Bronchial epithelial cell (primary cell): ENCODE measurements around the gene FN3K. TPM values are rescaled to one million over a fixed set of nuclear protein-coding genes. Genes with fewer than 3 reads are reported as not detected.
"Not testable (repeated sequence)": the region's sequence is repeated elsewhere in the genome, so short reads cannot be mapped to it uniquely, and the experiment has no call there.

Experiments
- DNase-seq: peaks from one replicate; pipeline ENCODE4 v3.0.0-alpha.2; 2010; ENCODE audit warnings: low read depth
- FAIRE-seq: peaks from 2 replicates; lab custom pipeline; 2011; peaks lifted over from hg19 to GRCh38; lab: Jason Lieb, UNC
- H3K27me3 ChIP-seq: 2 replicates; pipeline ENCODE4 v1.5.1; 2011; ENCODE audit warnings: low read length; ENCODE audit not compliant: control insufficient read depth, insufficient read depth
- H3K36me3 ChIP-seq: 2 replicates; pipeline ENCODE4 v1.5.1; 2011; ENCODE audit warnings: low read length; ENCODE audit not compliant: control insufficient read depth, insufficient read depth
- H3K4me3 ChIP-seq: 2 replicates; pipeline ENCODE4 v1.5.1; 2011; ENCODE audit warnings: mild to moderate bottlenecking, low read depth, low read length, control low read depth
- total RNA-seq: library from RNA; depleted of rRNA; stranded (reverse); fragments of >200 nt; gene quantifications from 2 replicates; pipeline ENCODE4 v1.2.1, GENCODE V29; 2014
- TF ChIP-seq, protein P1 (sequence below): IDR thresholded peaks from 2 replicates; pipeline ENCODE4 v1.5.1; 2011; ENCODE audit warnings: mild to moderate bottlenecking, moderate library complexity, low read length, control low read depth, inconsistent platforms; ENCODE audit not compliant: insufficient read depth, severe bottlenecking

Gene FN3K
- total RNA-seq, 1 donor from 2014 or later, result 3.7 TPM

DNA sequence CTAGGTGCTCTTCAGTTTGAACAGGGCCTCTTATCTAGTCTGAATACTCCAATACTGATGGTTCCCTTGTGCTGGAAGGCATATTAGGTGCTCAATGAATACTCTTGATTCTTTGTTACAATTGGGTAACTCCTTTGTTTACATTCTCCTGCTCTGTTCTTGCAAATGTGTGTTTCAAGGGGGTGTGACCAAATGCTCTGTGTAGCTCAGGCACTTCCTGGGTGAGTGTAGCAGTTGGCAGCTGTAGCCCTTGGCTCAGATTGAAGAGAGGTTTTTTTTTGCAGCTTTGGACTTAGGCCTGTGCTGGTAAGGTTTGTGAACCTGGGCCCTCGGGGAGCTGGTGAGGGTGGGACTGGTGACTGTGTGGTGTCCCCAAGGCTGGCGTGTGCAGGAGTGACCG is 36.6 kb downstream of the FN3K start:
- peaks cover 17% of the 10 kb centered on the region for H3K36me3 ChIP-seq
- no peaks in the 10 kb centered on the region for H3K27me3 ChIP-seq
- DNase-seq (peak; percentile 81), FAIRE-seq (no peak)
- H3K4me3 ChIP-seq, result no peak overlapping the region
- TF ChIP-seq, protein P1, sequence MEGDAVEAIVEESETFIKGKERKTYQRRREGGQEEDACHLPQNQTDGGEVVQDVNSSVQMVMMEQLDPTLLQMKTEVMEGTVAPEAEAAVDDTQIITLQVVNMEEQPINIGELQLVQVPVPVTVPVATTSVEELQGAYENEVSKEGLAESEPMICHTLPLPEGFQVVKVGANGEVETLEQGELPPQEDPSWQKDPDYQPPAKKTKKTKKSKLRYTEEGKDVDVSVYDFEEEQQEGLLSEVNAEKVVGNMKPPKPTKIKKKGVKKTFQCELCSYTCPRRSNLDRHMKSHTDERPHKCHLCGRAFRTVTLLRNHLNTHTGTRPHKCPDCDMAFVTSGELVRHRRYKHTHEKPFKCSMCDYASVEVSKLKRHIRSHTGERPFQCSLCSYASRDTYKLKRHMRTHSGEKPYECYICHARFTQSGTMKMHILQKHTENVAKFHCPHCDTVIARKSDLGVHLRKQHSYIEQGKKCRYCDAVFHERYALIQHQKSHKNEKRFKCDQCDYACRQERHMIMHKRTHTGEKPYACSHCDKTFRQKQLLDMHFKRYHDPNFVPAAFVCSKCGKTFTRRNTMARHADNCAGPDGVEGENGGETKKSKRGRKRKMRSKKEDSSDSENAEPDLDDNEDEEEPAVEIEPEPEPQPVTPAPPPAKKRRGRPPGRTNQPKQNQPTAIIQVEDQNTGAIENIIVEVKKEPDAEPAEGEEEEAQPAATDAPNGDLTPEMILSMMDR, result no peak

DNA sequence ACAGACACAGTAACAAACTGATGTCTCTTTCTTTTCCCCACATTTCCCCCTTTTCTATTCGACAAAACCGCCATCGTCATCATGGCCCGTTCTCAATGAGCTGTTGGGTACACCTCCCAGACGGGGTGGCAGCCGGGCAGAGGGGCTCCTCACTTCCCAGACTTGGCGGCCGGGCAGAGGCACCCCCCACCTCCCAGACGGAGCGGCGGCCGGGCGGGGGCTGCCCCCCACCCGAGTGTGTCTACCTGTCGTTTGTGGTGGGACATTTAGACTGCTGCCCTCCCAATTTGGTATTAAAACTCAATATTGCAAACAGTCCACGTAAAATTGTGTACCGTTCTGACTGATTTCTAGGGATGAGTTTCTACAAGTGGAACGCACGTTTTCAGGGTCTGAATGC is 39.0 kb downstream of the FN3K start:
- not testable (repeated sequence) for DNase-seq, H3K4me3 ChIP-seq, FAIRE-seq, H3K27me3 ChIP-seq
- H3K36me3 ChIP-seq, result peaks cover 10% of the 10 kb centered on the region

DNA sequence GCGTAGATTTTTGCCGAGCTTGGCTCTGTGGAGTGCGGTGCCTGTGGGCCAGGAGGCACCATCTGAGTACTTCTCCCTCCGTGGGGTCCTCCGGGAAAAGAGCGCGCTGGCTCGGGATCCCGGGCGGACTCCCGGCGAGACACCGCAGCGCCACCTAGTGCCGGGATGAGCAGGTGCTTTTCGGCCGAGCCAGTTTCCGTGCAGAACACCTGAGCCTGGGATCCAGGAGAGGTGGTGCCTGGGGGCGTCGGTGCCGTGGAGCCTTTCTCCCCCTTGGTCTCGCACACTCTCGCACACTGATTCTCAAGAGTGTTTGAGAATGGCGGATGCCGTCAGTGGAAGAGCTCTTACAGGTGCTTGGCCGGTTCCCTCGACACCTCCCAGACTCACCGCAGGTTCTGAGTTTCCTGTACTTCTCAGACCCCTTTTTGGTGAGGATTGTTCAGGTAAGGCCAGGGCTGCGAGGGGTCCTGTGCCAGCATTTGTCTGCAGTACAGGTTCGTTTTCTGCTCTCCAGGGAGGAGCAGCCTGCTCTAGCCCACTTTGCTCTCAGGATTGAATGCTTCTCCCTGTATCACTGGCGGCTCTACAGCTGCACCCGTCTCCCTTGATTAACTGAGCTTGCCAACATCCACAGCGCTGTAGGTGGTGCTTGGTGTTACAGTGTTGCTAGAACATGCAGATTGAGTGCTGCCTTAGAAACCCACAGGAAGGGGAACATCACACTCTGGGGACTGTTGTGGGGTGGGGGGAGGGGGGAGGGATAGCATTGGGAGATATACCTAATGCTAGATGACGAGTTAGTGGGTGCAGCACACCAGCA is 39.8 kb downstream of the FN3K start:
- TF ChIP-seq, protein P1, result peak; percentile 92
- peak overlapping the region; percentile 17 for H3K4me3 ChIP-seq
- FAIRE-seq, result no peak
- peaks cover 11% of the 10 kb centered on the region for H3K36me3 ChIP-seq
- DNase-seq, result peak; percentile 39
- no peaks in the 10 kb centered on the region for H3K27me3 ChIP-seq

DNA sequence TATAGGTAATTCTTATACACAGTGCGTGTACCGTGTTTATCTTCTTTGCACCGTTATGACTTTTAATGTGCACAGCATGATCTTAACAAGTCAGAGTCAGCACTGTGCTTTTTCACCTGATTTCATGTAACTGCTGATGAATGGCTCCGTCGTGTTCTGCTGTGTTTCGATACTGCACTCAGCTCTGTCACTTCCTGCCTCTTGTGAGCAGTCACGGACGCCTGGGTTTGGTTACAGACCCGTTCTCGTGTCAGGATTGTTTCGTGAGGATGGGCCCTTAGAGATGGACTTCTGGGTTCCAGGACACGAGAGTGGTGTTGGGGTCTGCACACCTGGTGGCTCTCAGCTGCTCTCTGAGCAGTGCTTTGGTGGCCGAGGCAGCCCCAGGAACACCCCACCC is 41.0 kb downstream of the FN3K start:
- H3K4me3 ChIP-seq, result no peak overlapping the region
- TF ChIP-seq, protein P1, result no peak
- H3K36me3 ChIP-seq, result peaks cover 11% of the 10 kb centered on the region
- FAIRE-seq (no peak), DNase-seq (no peak)
- no peaks in the 10 kb centered on the region for H3K27me3 ChIP-seq

- FAIRE-seq, H3K4me3 ChIP-seq, H3K36me3 ChIP-seq, DNase-seq, H3K27me3 ChIP-seq: not testable (repeated sequence)
Observed at GRCh38 chr17:82777778-82778375, 42.5 kb downstream of the FN3K start.

DNA sequence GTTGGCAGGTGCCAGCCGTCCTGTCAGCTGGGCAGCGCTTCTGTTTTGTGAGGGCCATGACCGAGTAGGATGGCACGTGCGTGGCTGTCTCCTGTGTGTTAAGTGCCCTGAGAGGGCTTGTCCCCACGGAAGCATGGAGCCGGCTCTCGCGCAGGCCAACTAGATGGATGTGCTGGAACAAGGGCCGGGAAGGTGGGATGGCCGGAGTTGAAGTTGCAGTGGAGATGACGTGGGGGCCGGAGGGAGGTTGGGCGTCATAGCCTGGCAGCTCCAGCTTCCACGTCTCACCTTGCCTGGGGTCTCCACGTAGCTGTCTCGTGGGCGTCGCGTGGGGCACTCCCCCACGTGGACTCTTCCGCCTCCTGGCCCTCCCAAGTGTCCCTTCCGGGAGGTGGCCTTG is 44.1 kb downstream of the FN3K start:
- Histone ChIP-seq H3K4me3 (no peak overlapping the region), H3K36me3 (peaks cover 7% of the 10 kb centered on the region), H3K27me3 (no peaks in the 10 kb centered on the region)
- DNase-seq, result no peak
- FAIRE-seq, result no peak
- TF ChIP-seq, protein P1, result no peak
